OCI-LY7 (cell line): Measurements from ENCODE around the gene ADARB2. TPM values are rescaled to one million over a fixed set of nuclear protein-coding genes. Genes with fewer than 3 reads are reported as not detected.

Experiments used
- BruUV-seq: library from RNA; stranded (reverse); fragments of 400-500 nt; replicated peaks from 2 replicates; lab custom pipeline; 2021; lab: Mats Ljungman, UMichigan
- CTCF ChIA-PET: fragments of 300-600 bp; sonication (Branson Sonifier 250); formaldehyde crosslinking; loops from one replicate; lab custom pipeline; 2022; ENCODE audit warnings: antibody characterized with exemption; ENCODE audit not compliant: unreplicated experiment; lab: Charles Lee
- POLR2A ChIA-PET: fragments of 300-600 bp; sonication (Branson Sonifier 250); formaldehyde crosslinking; loops from one replicate; lab custom pipeline; 2022; ENCODE audit warnings: antibody characterized with exemption; lab: Charles Lee
- DNase-seq: peaks from one replicate; pipeline ENCODE4 v3.0.0-alpha.2; 2015; ENCODE audit warnings: low spot score
- H2AFZ ChIP-seq: fragments of 200-600 bp; sonication (generic), shearing (Covaris generic); 2 replicates; pipeline ENCODE4 v1.6.1; 2014; ENCODE audit warnings: mild to moderate bottlenecking, antibody characterized with exemption, low read length, moderate library complexity
- H3K27ac ChIP-seq: fragments of 200-600 bp; sonication (generic); 2 replicates; pipeline ENCODE4 v1.5.1; 2014; ENCODE audit warnings: mixed run types, low read depth, mild to moderate bottlenecking, moderate library complexity, low read length, inconsistent platforms; ENCODE audit not compliant: poor library complexity, severe bottlenecking
- H3K36me3 ChIP-seq: fragments of 200-600 bp; sonication (generic); 2 replicates; pipeline ENCODE4 v1.6.1; 2014; ENCODE audit warnings: mild to moderate bottlenecking, antibody characterized with exemption, low read length, moderate library complexity, mixed read lengths; ENCODE audit not compliant: insufficient read depth
- H3K4me1 ChIP-seq: fragments of 200-600 bp; sonication (generic); 2 replicates; pipeline ENCODE4 v1.5.1; 2014; ENCODE audit warnings: mild to moderate bottlenecking, low read length; ENCODE audit not compliant: insufficient read depth, poor library complexity, severe bottlenecking
- H3K4me2 ChIP-seq: fragments of 200-600 bp; sonication (generic); 2 replicates; pipeline ENCODE4 v1.6.1; 2014; ENCODE audit warnings: mild to moderate bottlenecking, low read length
- H3K4me3 ChIP-seq: fragments of 200-600 bp; sonication (generic); 2 replicates; pipeline ENCODE4 v1.5.1; 2014; ENCODE audit warnings: mild to moderate bottlenecking, low read depth, low read length; ENCODE audit not compliant: poor library complexity, severe bottlenecking
- H3K79me2 ChIP-seq: fragments of 200-600 bp; sonication (generic); 2 replicates; pipeline ENCODE4 v1.6.1; 2016; ENCODE audit warnings: low read depth, mild to moderate bottlenecking, low read length, moderate library complexity, mixed read lengths; ENCODE audit not compliant: insufficient read depth
- H3K9me2 ChIP-seq: fragments of 200-600 bp; sonication (generic); 2 replicates; pipeline ENCODE4 v1.6.1; 2016; ENCODE audit warnings: mild to moderate bottlenecking, low read length, mixed read lengths; ENCODE audit not compliant: insufficient read depth
- H3K9me3 ChIP-seq: fragments of 200-600 bp; sonication (generic); 2 replicates; pipeline ENCODE4 v1.6.1; 2014; ENCODE audit warnings: mild to moderate bottlenecking, mixed run types, low read length, mixed read lengths
- H4K20me1 ChIP-seq: fragments of 200-600 bp; sonication (generic); 2 replicates; pipeline ENCODE4 v1.6.1; 2014; ENCODE audit warnings: mild to moderate bottlenecking, antibody characterized with exemption, low read length, moderate library complexity, mixed read lengths; ENCODE audit not compliant: insufficient read depth
- CTCF ChIP-seq: fragments of 200-600 bp; sonication (generic); conservative IDR thresholded peaks from 2 replicates; pipeline ENCODE4 v1.5.1; 2014; ENCODE audit warnings: mild to moderate bottlenecking, antibody characterized with exemption, low read length, moderate library complexity, mixed read lengths
- EZH2phosphoT487 ChIP-seq: fragments of 200-600 bp; sonication (generic); IDR thresholded peaks from 2 replicates; pipeline ENCODE4 v1.6.1; 2018; ENCODE audit warnings: low read depth, borderline replicate concordance, mild to moderate bottlenecking, mixed run types, antibody characterized with exemption, low read length, moderate library complexity, mixed read lengths
- intact Hi-C: fragments of 100-400 bp; cut with micrococcal nuclease; formaldehyde crosslinking; loops from one replicate; pipeline ENCODE4 v1.10.0; 2022; ENCODE audit not compliant: unreplicated experiment
- total RNA-seq, 2 experiments: library from RNA; depleted of rRNA in 1 of 2; stranded (reverse); fragments of >200 nt in 1 of 2; shearing (Covaris generic) in 1 of 2; gene quantifications; 2 replicates each; pipeline ENCODE4 v1.2.3, GENCODE V29; 2014 to 2022

The ADARB2 gene
- total RNA-seq, 2 experiments from 2014 or later: 0.03 TPM; not detected in 1

GRCh38 chr10:1361411-1362105 lies 375.8 kb downstream of the ADARB2 start:
- Histone ChIP-seq H3K9me3 (no peaks in the 10 kb centered on the region), H3K4me3 (no peak overlapping the region), H3K36me3 (no peaks in the 10 kb centered on the region), H3K79me2 (no peaks in the 10 kb centered on the region), H4K20me1 (no peaks in the 10 kb centered on the region), H3K4me2 (no peak overlapping the region), H3K27ac (no peak overlapping the region), H2AFZ (no peak overlapping the region), H3K4me1 (peaks cover 10% of the 10 kb centered on the region), H3K9me2 (no peaks in the 10 kb centered on the region)
- intact Hi-C loops: no loop called here
- ChIA-PET POLR2A (no interaction called here), CTCF (interaction anchor here (0.5 kb wide), 1 partner anchor 216 kb away, joined by 3 read pairs; no protein-coding TSS in a partner anchor)
- no peak for TF ChIP-seq CTCF
- no peak for TF ChIP-seq EZH2phosphoT487
- no peak for DNase-seq
- BruUV-seq: no TSS peak

GRCh38 chr10:1360558-1361164 lies 376.7 kb downstream of the ADARB2 start:
- no peak for DNase-seq
- Histone ChIP-seq H4K20me1 (no peaks in the 10 kb centered on the region), H2AFZ (no peak overlapping the region), H3K4me3 (no peak overlapping the region), H3K4me1 (peaks cover 10% of the 10 kb centered on the region), H3K27ac (no peak overlapping the region), H3K9me2 (no peaks in the 10 kb centered on the region), H3K9me3 (no peaks in the 10 kb centered on the region), H3K36me3 (no peaks in the 10 kb centered on the region), H3K4me2 (no peak overlapping the region), H3K79me2 (no peaks in the 10 kb centered on the region)
- POLR2A ChIA-PET: interaction anchor here (0.7 kb wide), 1 partner anchor 17 kb away, joined by 6 read pairs; no protein-coding TSS in a partner anchor
- no TSS peak for BruUV-seq
- intact Hi-C loops: no loop called here
- TF ChIP-seq EZH2phosphoT487: no peak
- no peak for TF ChIP-seq CTCF
- CTCF ChIA-PET: no interaction called here

GRCh38 chr10:1360011-1360557 lies 377.2 kb downstream of the ADARB2 start:
- no peaks in the 10 kb centered on the region for H3K36me3 ChIP-seq
- H3K27ac ChIP-seq: no peak overlapping the region
- peaks cover 10% of the 10 kb centered on the region for H3K4me1 ChIP-seq
- no peak overlapping the region for H2AFZ ChIP-seq
- no peak overlapping the region for H3K4me3 ChIP-seq
- DNase-seq: no peak
- ChIA-PET CTCF (no interaction called here), POLR2A (interaction anchor here (0.7 kb wide), 1 partner anchor 16 kb away, joined by 6 read pairs; no protein-coding TSS in a partner anchor)
- H3K9me2 ChIP-seq: no peaks in the 10 kb centered on the region
- BruUV-seq: no TSS peak
- no peaks in the 10 kb centered on the region for H3K9me3 ChIP-seq
- TF ChIP-seq EZH2phosphoT487 (no peak), CTCF (peak; percentile 56)
- peak overlapping the region; percentile 43; the same call in 1 of the 2 replicates for H3K4me2 ChIP-seq
- no peaks in the 10 kb centered on the region for H4K20me1 ChIP-seq
- no peaks in the 10 kb centered on the region for H3K79me2 ChIP-seq
- intact Hi-C loops: no loop called here
